PC-9 (cell line): ENCODE data around the gene MAJIN. TPM values are rescaled to one million over a fixed set of nuclear protein-coding genes. Genes with fewer than 3 reads are reported as not detected.

ENCODE experiments used
- BruUV-seq: library from RNA; stranded (reverse); fragments of 400-500 nt; replicated peaks from 2 replicates; lab custom pipeline; 2021; lab: Mats Ljungman, UMichigan
- CTCF ChIA-PET: fragments of 300-600 bp; sonication (Branson Sonifier 250); formaldehyde crosslinking; loops from one replicate; lab custom pipeline; 2022; ENCODE audit warnings: antibody characterized with exemption; lab: Charles Lee
- POLR2A ChIA-PET: fragments of 300-600 bp; sonication (Branson Sonifier 250); formaldehyde crosslinking; loops from one replicate; lab custom pipeline; 2022; ENCODE audit warnings: antibody characterized with exemption; ENCODE audit not compliant: unreplicated experiment; lab: Charles Lee
- DNase-seq, 2 experiments: peaks; one replicate each; pipeline versions ENCODE4 v3.0.0 to v3.0.0-alpha.2; 2015 to 2022; ENCODE audit warnings: mixed read lengths in 1 of 2
- H2AFZ ChIP-seq: fragments of 200-600 bp; sonication (generic); 2 replicates; pipeline ENCODE4 v1.8.1; 2017; ENCODE audit warnings: antibody characterized with exemption
- H3F3A ChIP-seq: fragments of 200-600 bp; sonication (generic); 2 replicates; pipeline ENCODE4 v1.8.1; 2017; ENCODE audit warnings: antibody characterized with exemption, mild to moderate bottlenecking, low read depth; ENCODE audit not compliant: insufficient read depth
- H3K27ac ChIP-seq: fragments of 200-600 bp; sonication (generic); 2 replicates; pipeline ENCODE4 v1.6.1; 2016; ENCODE audit warnings: mixed run types
- H3K27me3 ChIP-seq: fragments of 200-600 bp; sonication (generic); 2 replicates; pipeline ENCODE4 v1.6.1; 2016; ENCODE audit warnings: low read depth, mixed run types; ENCODE audit not compliant: insufficient read depth
- H3K36me3 ChIP-seq: fragments of 200-600 bp; sonication (generic); 2 replicates; pipeline ENCODE4 v1.6.1; 2016; ENCODE audit warnings: low read depth, mixed run types
- H3K4me1 ChIP-seq: fragments of 200-600 bp; sonication (generic); replicated peaks from 2 replicates; pipeline ENCODE4 v1.6.1; 2016; ENCODE audit warnings: mixed run types; ENCODE audit not compliant: insufficient read depth
- H3K4me2 ChIP-seq: fragments of 200-600 bp; sonication (generic); 2 replicates; pipeline ENCODE4 v1.6.1; 2017; ENCODE audit warnings: mixed run types
- H3K4me3 ChIP-seq: fragments of 200-600 bp; sonication (generic); 2 replicates; pipeline ENCODE4 v1.6.1; 2016; ENCODE audit warnings: mixed run types
- H3K79me2 ChIP-seq: fragments of 200-600 bp; sonication (generic); 2 replicates; pipeline ENCODE4 v1.6.1; 2017; ENCODE audit warnings: low read depth, mixed run types
- H3K9me2 ChIP-seq: fragments of 200-600 bp; sonication (generic); 2 replicates; pipeline ENCODE4 v1.8.1; 2017; ENCODE audit warnings: mild to moderate bottlenecking; ENCODE audit not compliant: insufficient read depth
- H3K9me3 ChIP-seq: fragments of 200-600 bp; sonication (generic); 2 replicates; pipeline ENCODE4 v1.8.1; 2016; ENCODE audit warnings: low read depth; ENCODE audit not compliant: insufficient read depth
- H4K20me1 ChIP-seq: fragments of 200-600 bp; sonication (generic); 2 replicates; pipeline ENCODE4 v1.8.1; 2017; ENCODE audit not compliant: insufficient read depth
- CTCF ChIP-seq: fragments of 200-600 bp; sonication (generic); conservative IDR thresholded peaks from 2 replicates; pipeline ENCODE4 v1.6.1; 2017; ENCODE audit warnings: mixed run types, antibody characterized with exemption, mild to moderate bottlenecking, moderate library complexity
- EZH2 ChIP-seq: fragments of 200-600 bp; sonication (generic); IDR thresholded peaks from 2 replicates; pipeline ENCODE4 v1.8.0; 2017; ENCODE audit warnings: antibody characterized with exemption, low read depth
- intact Hi-C: fragments of 100-400 bp; cut with micrococcal nuclease; formaldehyde crosslinking; loops from one replicate; pipeline ENCODE4 v1.10.0; 2022; ENCODE audit not compliant: unreplicated experiment
- total RNA-seq: library from RNA; stranded (reverse); gene quantifications from 2 replicates; pipeline ENCODE4 v1.2.3, GENCODE V29; 2021

MAJIN gene
- total RNA-seq, 1 experiment from 2014 or later = 4.5 TPM

- Histone ChIP-seq H3K4me2 (no peak overlapping the region), H3F3A (0 out of 2 replicates have a peak, but pooled peaks cover 3% of the 10 kb centered on the region), H3K36me3 (no peaks in the 10 kb centered on the region), H3K27ac (no peak overlapping the region), H2AFZ (no peak overlapping the region), H3K4me1 (no peaks in the 10 kb centered on the region), H4K20me1 (no peaks in the 10 kb centered on the region), H3K27me3 (no peaks in the 10 kb centered on the region), H3K79me2 (no peaks in the 10 kb centered on the region), H3K9me2 (no peaks in the 10 kb centered on the region), H3K4me3 (no peak overlapping the region), H3K9me3 (no peaks in the 10 kb centered on the region)
- BruUV-seq = no TSS peak
- no peak for DNase-seq
- intact Hi-C loops = no loop called here
- POLR2A ChIA-PET = interaction anchor here (0.6 kb wide), 1 partner anchor 113 kb away, joined by 7 read pairs; the partner anchor contains the start of gene TM7SF2
- TF ChIP-seq EZH2 (no peak), CTCF (no peak)
- CTCF ChIA-PET = interaction anchor here (0.5 to 0.6 kb wide), 2 partner anchors 196 to 781 kb away, joined by 3 to 6 read pairs; no protein-coding TSS in a partner anchor
These were observed 27.0 kb upstream of the MAJIN start for GRCh38 chr11:64998690-64999431.

GRCh38 chr11:64998141-64998540 is 26.2 kb upstream of the MAJIN start:
- Histone ChIP-seq H4K20me1 (no peaks in the 10 kb centered on the region), H3K27me3 (no peaks in the 10 kb centered on the region), H3K79me2 (no peaks in the 10 kb centered on the region), H3K4me1 (no peaks in the 10 kb centered on the region), H2AFZ (no peak overlapping the region), H3K36me3 (no peaks in the 10 kb centered on the region), H3K9me2 (no peaks in the 10 kb centered on the region), H3K4me3 (no peak overlapping the region), H3F3A (0 out of 2 replicates have a peak, but pooled peaks cover 3% of the 10 kb centered on the region), H3K27ac (no peak overlapping the region), H3K9me3 (no peaks in the 10 kb centered on the region), H3K4me2 (no peak overlapping the region)
- no TSS peak for BruUV-seq
- DNase-seq = peak; percentile 41 to 60
- TF ChIP-seq CTCF (no peak), EZH2 (no peak)
- ChIA-PET CTCF (interaction anchor here (2.1 kb wide), 1 partner anchor 79 kb away, joined by 5 read pairs; no protein-coding TSS in a partner anchor), POLR2A (interaction anchor here (0.6 to 1.3 kb wide), 4 partner anchors 74 to 171 kb away, joined by 4 to 15 read pairs (median 6); partner anchors contain the start of genes PPP2R5B and TM7SF2)
- intact Hi-C loops = no loop called here

DNA sequence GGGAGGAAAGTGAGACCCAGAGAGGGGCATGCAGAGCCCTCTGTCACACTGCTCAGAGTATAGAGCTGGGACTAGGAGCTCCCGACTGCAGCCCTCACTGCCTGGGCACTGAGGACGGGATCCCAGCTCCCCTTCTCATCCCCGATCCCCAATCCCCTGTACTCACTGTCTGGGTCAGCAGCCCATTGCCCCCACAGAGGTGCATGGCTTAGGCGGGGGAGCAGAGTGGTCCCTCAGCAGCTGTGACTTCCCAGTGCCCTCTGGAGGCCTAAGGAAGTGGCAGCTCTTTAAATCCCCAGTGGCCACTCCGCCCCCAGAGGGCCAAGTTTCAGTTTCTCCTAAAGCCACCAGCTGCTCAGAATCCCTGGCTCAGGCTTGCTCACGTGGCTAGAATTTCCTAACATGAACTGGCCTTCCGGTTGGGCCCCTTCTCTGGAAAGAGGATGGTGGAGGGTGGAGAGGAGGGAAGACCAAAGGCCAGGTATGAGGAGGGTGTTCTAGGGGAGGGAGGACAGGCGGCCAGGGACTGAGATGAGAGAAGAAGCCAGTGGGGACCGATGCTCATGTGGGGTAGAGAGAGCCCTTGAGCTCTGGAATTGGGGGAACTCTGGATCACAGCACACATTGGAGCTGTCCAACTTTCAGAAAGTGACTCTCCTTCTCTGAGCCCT is 24.9 kb upstream of the MAJIN start, which contains the start of gene BATF2:
TSS of gene BATF2 (minus strand) at position 262 of the 671 bp plus-strand sequence. CDS start at position 205, 57 bp downstream.
- ChIA-PET CTCF (interaction anchor here (0.8 to 2.1 kb wide), 3 partner anchors 73 to 79 kb away, joined by 3 to 6 read pairs (median 5); partner anchors contain the start of gene PPP2R5B), POLR2A (interaction anchor here (0.6 to 1.3 kb wide), 5 partner anchors 11 to 78 kb away, joined by 4 to 8 read pairs (median 5); partner anchors contain the start of gene PPP2R5B)
- intact Hi-C loops = no loop called here
- Histone ChIP-seq H4K20me1 (no peaks in the 10 kb centered on the region), H3K4me2 (peak within 1 kb of the TSS; percentile 39; the same call in 1 of the 2 replicates), H3K36me3 (no peaks in the 10 kb centered on the region), H3K4me1 (no peaks in the 10 kb centered on the region), H3K79me2 (no peaks in the 10 kb centered on the region), H3K9me3 (no peaks in the 10 kb centered on the region), H3F3A (0 out of 2 replicates have a peak, but pooled peaks cover 3% of the 10 kb centered on the region), H2AFZ (peak within 1 kb of the TSS; percentile 25; the same call in 1 of the 2 replicates), H3K4me3 (no peak within 1 kb of the TSS), H3K27me3 (no peaks in the 10 kb centered on the region), H3K9me2 (no peaks in the 10 kb centered on the region), H3K27ac (no peak within 1 kb of the TSS)
- TF ChIP-seq CTCF (peak; percentile 64; the same call in 1 of the 2 replicates), EZH2 (no peak)
- DNase-seq = peak; percentile 62 to 66
- no TSS peak for BruUV-seq
